NT2/D1 (cell line): Measurements from ENCODE around the gene BBX.

ENCODE experiments used
- SUZ12 ChIP-seq: IDR thresholded peaks from 2 replicates; pipeline ENCODE4 v1.6.1; 2011; ENCODE audit not compliant: insufficient read length, insufficient read depth; ENCODE audit errors: extremely low read depth
- YY1 ChIP-seq: IDR thresholded peaks from 2 replicates; pipeline ENCODE4 v1.6.1; 2011; ENCODE audit not compliant: insufficient read length, insufficient read depth
- ZNF274 ChIP-seq: IDR thresholded peaks from 2 replicates; pipeline ENCODE4 v1.6.1; 2011; ENCODE audit warnings: mild to moderate bottlenecking, low read depth, low read length

DNA sequence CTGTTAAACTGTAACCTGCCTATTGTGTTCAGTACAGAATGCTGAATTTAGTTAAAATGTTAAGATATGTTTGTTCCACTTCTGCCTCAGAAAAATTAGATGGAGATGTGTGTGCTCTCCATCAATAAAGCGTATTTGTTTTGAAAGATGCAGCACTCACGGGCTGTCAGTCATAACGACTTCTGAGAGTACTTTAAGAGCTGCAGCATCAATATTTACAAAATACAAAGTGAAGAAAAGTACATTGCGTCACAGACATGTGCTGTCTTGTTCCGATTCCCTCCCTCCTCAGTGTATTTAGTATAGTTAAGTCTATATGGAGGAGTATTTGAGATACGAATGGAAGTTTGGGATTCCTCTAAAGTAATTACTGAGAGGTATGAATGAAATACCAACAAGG, 166.6 kb downstream of the BBX start:
- TF ChIP-seq YY1 = no peak
- TF ChIP-seq ZNF274 = no peak
- no peak for TF ChIP-seq SUZ12
